SK-N-SH treated with all-trans-retinoic acid at 6 μM for 48 hours (cell line): ENCODE measurements around the gene PCDH8.

Experiments
- ATAC-seq: fragments of 200-7000 bp; cut with Tn5 transposase; 3 replicates; pipeline ENCODE4 v1.9.1; 2020; ENCODE audit warnings: mild to moderate bottlenecking, moderate library complexity
- ARNTL ChIP-seq: fragments of 450-650 bp; formaldehyde crosslinking; IDR thresholded peaks from 2 replicates; pipeline ENCODE4 v1.5.0; 2020; ENCODE audit warnings: low read depth, mild to moderate bottlenecking, moderate library complexity, borderline replicate concordance
- BACH2 ChIP-seq: fragments of 250-450 bp; sonication (Bioruptor Pico); IDR thresholded peaks from 2 replicates; pipeline ENCODE4 v1.9.0; 2021; ENCODE audit warnings: mild to moderate bottlenecking, borderline replicate concordance
- ESRRG ChIP-seq: fragments of 250-450 bp; sonication (Bioruptor Pico); IDR thresholded peaks from 2 replicates; pipeline ENCODE4 v1.6.1; 2021; ENCODE audit warnings: mild to moderate bottlenecking
- GLIS3 ChIP-seq: fragments of 250-450 bp; sonication (Bioruptor Pico); IDR thresholded peaks from 2 replicates; pipeline ENCODE4 v1.5.0; 2020; ENCODE audit warnings: mild to moderate bottlenecking, moderate library complexity
- ISL1 ChIP-seq: fragments of 250-450 bp; sonication (Bioruptor Pico); IDR thresholded peaks from 2 replicates; pipeline ENCODE4 v2.1.2; 2022; ENCODE audit warnings: mild to moderate bottlenecking, moderate library complexity
- OSR1 ChIP-seq: fragments of 250-450 bp; sonication (Bioruptor Pico); IDR thresholded peaks from 2 replicates; pipeline ENCODE4 v1.8.0; 2022; ENCODE audit warnings: moderate library complexity, mild to moderate bottlenecking, inconsistent platforms
- PPARA ChIP-seq: fragments of 250-450 bp; sonication (Bioruptor Pico); IDR thresholded peaks from 2 replicates; pipeline ENCODE4 v1.5.0; 2020; ENCODE audit warnings: mild to moderate bottlenecking, borderline replicate concordance
- RARB ChIP-seq: fragments of 250-450 bp; sonication (Bioruptor Pico); IDR thresholded peaks from 2 replicates; pipeline ENCODE4 v1.8.0; 2021; ENCODE audit warnings: mild to moderate bottlenecking, moderate library complexity
- SNAI2 ChIP-seq: fragments of 250-450 bp; sonication (Bioruptor Pico); IDR thresholded peaks from 2 replicates; pipeline ENCODE4 v1.5.0; 2020; ENCODE audit warnings: mild to moderate bottlenecking, moderate library complexity
- TOX ChIP-seq: fragments of 250-450 bp; sonication (Bioruptor Pico); IDR thresholded peaks from 2 replicates; pipeline ENCODE4 v1.8.0; 2021; ENCODE audit warnings: mild to moderate bottlenecking, moderate library complexity, borderline replicate concordance
- ZC3H10 ChIP-seq: fragments of 250-450 bp; sonication (Bioruptor Pico); IDR thresholded peaks from 2 replicates; pipeline ENCODE4 v1.5.1; 2021; ENCODE audit warnings: mild to moderate bottlenecking, moderate library complexity
- ZFP3 ChIP-seq: fragments of 250-450 bp; sonication (Bioruptor Pico); IDR thresholded peaks from 2 replicates; pipeline ENCODE4 v1.5.0; 2020; ENCODE audit warnings: mild to moderate bottlenecking, moderate library complexity
- ZFP30 ChIP-seq: fragments of 450-650 bp; formaldehyde crosslinking; IDR thresholded peaks from 2 replicates; pipeline ENCODE4 v1.5.0; 2022; ENCODE audit warnings: mild to moderate bottlenecking, moderate library complexity
- ZNF565 ChIP-seq: fragments of 450-650 bp; formaldehyde crosslinking; conservative IDR thresholded peaks from 2 replicates; pipeline ENCODE4 v1.5.0; 2020; ENCODE audit warnings: low read depth, mild to moderate bottlenecking, moderate library complexity
- ZNF70 ChIP-seq: fragments of 450-650 bp; formaldehyde crosslinking; IDR thresholded peaks from 2 replicates; pipeline ENCODE4 v1.5.0; 2020; ENCODE audit warnings: mild to moderate bottlenecking, moderate library complexity
- ZNF8 ChIP-seq: fragments of 450-650 bp; formaldehyde crosslinking; IDR thresholded peaks from 2 replicates; pipeline ENCODE4 v1.5.0; 2020; ENCODE audit warnings: mild to moderate bottlenecking, moderate library complexity
- TF ChIP-seq, protein P1 (sequence below): fragments of 250-450 bp; sonication (Bioruptor Pico); IDR thresholded peaks from 2 replicates; pipeline ENCODE4 v1.8.0; 2020; ENCODE audit warnings: mild to moderate bottlenecking, moderate library complexity, borderline replicate concordance
- TF ChIP-seq, protein P2 (sequence below): fragments of 250-450 bp; sonication (Bioruptor Pico); IDR thresholded peaks from 2 replicates; pipeline ENCODE4 v1.8.0; 2021; ENCODE audit warnings: low read depth, mild to moderate bottlenecking, moderate library complexity, borderline replicate concordance
- TF ChIP-seq, protein P3 (sequence below): fragments of 250-450 bp; sonication (Bioruptor Pico); IDR thresholded peaks from 2 replicates; pipeline ENCODE4 v1.5.1; 2020; ENCODE audit warnings: low read depth, mild to moderate bottlenecking, moderate library complexity
- TF ChIP-seq, protein P4 (sequence below): fragments of 250-450 bp; sonication (Bioruptor Pico); IDR thresholded peaks from 2 replicates; pipeline ENCODE4 v1.5.1; 2021; ENCODE audit warnings: mild to moderate bottlenecking, moderate library complexity
- TF ChIP-seq, protein P5 (sequence below): fragments of 250-450 bp; sonication (Bioruptor Pico); IDR thresholded peaks from 2 replicates; pipeline ENCODE4 v1.5.0; 2020; ENCODE audit warnings: mild to moderate bottlenecking, moderate library complexity

PCDH8 gene

DNA sequence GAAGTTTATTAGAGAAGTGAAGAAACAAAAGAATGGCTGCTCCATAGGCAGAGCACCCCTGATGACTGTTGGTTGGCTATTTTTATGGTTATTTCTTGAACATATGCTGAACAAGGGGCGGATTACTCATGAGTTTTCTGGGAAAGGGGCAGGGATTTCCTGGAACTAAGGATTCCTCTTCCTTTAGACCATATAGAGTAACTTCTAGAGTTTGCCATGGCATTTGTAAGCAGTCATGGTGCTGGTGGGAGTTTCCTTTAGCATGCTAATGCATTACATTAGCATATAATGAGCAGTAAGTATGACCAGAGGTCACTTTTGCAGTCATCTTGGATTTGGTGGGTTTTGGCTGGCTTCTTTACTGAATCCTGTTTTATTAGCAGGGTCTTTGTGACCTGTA is 38.7 kb upstream of the PCDH8 start:
- no peak for TF ChIP-seq ZFP3
- no peak for TF ChIP-seq TOX (CRISPR knock-in tag)
- TF ChIP-seq, protein P1, sequence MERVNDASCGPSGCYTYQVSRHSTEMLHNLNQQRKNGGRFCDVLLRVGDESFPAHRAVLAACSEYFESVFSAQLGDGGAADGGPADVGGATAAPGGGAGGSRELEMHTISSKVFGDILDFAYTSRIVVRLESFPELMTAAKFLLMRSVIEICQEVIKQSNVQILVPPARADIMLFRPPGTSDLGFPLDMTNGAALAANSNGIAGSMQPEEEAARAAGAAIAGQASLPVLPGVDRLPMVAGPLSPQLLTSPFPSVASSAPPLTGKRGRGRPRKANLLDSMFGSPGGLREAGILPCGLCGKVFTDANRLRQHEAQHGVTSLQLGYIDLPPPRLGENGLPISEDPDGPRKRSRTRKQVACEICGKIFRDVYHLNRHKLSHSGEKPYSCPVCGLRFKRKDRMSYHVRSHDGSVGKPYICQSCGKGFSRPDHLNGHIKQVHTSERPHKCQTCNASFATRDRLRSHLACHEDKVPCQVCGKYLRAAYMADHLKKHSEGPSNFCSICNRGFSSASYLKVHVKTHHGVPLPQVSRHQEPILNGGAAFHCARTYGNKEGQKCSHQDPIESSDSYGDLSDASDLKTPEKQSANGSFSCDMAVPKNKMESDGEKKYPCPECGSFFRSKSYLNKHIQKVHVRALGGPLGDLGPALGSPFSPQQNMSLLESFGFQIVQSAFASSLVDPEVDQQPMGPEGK (CRISPR knock-in tag), result no peak
- no peak for TF ChIP-seq ZFP30 (CRISPR knock-in tag)
- TF ChIP-seq ZNF565 (CRISPR knock-in tag), result no peak
- TF ChIP-seq, protein P2, sequence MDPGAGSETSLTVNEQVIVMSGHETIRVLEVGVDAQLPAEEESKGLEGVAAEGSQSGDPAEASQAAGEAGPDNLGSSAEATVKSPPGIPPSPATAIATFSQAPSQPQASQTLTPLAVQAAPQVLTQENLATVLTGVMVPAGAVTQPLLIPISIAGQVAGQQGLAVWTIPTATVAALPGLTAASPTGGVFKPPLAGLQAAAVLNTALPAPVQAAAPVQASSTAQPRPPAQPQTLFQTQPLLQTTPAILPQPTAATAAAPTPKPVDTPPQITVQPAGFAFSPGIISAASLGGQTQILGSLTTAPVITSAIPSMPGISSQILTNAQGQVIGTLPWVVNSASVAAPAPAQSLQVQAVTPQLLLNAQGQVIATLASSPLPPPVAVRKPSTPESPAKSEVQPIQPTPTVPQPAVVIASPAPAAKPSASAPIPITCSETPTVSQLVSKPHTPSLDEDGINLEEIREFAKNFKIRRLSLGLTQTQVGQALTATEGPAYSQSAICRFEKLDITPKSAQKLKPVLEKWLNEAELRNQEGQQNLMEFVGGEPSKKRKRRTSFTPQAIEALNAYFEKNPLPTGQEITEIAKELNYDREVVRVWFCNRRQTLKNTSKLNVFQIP (CRISPR knock-in tag), result no peak
- no peak for TF ChIP-seq ESRRG
- no peak for TF ChIP-seq GLIS3 (CRISPR knock-in tag)
- TF ChIP-seq ISL1 (CRISPR knock-in tag), result no peak
- TF ChIP-seq ZC3H10 (CRISPR knock-in tag), result no peak
- TF ChIP-seq, protein P3, sequence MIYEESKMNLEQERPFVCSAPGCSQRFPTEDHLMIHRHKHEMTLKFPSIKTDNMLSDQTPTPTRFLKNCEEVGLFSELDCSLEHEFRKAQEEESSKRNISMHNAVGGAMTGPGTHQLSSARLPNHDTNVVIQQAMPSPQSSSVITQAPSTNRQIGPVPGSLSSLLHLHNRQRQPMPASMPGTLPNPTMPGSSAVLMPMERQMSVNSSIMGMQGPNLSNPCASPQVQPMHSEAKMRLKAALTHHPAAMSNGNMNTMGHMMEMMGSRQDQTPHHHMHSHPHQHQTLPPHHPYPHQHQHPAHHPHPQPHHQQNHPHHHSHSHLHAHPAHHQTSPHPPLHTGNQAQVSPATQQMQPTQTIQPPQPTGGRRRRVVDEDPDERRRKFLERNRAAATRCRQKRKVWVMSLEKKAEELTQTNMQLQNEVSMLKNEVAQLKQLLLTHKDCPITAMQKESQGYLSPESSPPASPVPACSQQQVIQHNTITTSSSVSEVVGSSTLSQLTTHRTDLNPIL (CRISPR knock-in tag), result no peak
- TF ChIP-seq, protein P4, sequence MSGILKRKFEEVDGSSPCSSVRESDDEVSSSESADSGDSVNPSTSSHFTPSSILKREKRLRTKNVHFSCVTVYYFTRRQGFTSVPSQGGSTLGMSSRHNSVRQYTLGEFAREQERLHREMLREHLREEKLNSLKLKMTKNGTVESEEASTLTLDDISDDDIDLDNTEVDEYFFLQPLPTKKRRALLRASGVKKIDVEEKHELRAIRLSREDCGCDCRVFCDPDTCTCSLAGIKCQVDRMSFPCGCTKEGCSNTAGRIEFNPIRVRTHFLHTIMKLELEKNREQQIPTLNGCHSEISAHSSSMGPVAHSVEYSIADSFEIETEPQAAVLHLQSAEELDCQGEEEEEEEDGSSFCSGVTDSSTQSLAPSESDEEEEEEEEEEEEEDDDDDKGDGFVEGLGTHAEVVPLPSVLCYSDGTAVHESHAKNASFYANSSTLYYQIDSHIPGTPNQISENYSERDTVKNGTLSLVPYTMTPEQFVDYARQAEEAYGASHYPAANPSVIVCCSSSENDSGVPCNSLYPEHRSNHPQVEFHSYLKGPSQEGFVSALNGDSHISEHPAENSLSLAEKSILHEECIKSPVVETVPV (CRISPR knock-in tag), result no peak
- no peak for TF ChIP-seq RARB

DNA sequence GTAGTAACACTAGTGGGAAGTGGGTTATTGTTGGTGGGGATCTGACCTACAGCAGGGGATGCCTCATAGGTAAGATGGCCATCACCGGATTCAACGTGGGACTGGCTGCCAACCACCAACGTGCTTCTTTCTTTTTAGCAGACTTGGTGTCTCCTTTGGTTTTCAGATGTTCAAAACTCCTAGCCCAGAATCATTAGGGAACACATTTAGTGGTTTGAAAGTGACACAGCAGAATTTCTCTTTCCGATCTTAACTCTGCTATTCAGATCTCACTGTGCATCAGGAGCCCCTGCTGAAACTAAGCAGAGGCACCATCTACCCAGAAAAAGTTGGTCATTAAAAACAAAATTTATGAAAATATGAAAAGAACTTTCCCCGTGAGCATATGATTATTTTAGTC is 36.7 kb upstream of the PCDH8 start:
- ATAC-seq, result no peak
- TF ChIP-seq, protein P4 (CRISPR knock-in tag), result no peak
- no peak for TF ChIP-seq GLIS3 (CRISPR knock-in tag)
- TF ChIP-seq TOX (CRISPR knock-in tag), result no peak
- TF ChIP-seq ARNTL (CRISPR knock-in tag), result no peak
- no peak for TF ChIP-seq SNAI2 (CRISPR knock-in tag)
- TF ChIP-seq ZFP30 (CRISPR knock-in tag), result no peak
- TF ChIP-seq ZNF70, result no peak
- TF ChIP-seq, protein P5, sequence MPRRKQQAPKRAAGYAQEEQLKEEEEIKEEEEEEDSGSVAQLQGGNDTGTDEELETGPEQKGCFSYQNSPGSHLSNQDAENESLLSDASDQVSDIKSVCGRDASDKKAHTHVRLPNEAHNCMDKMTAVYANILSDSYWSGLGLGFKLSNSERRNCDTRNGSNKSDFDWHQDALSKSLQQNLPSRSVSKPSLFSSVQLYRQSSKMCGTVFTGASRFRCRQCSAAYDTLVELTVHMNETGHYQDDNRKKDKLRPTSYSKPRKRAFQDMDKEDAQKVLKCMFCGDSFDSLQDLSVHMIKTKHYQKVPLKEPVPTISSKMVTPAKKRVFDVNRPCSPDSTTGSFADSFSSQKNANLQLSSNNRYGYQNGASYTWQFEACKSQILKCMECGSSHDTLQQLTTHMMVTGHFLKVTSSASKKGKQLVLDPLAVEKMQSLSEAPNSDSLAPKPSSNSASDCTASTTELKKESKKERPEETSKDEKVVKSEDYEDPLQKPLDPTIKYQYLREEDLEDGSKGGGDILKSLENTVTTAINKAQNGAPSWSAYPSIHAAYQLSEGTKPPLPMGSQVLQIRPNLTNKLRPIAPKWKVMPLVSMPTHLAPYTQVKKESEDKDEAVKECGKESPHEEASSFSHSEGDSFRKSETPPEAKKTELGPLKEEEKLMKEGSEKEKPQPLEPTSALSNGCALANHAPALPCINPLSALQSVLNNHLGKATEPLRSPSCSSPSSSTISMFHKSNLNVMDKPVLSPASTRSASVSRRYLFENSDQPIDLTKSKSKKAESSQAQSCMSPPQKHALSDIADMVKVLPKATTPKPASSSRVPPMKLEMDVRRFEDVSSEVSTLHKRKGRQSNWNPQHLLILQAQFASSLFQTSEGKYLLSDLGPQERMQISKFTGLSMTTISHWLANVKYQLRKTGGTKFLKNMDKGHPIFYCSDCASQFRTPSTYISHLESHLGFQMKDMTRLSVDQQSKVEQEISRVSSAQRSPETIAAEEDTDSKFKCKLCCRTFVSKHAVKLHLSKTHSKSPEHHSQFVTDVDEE (CRISPR knock-in tag), result no peak
- no peak for TF ChIP-seq OSR1
- TF ChIP-seq PPARA (CRISPR knock-in tag), result no peak
- TF ChIP-seq, protein P2 (CRISPR knock-in tag), result no peak
- TF ChIP-seq, protein P3 (CRISPR knock-in tag), result no peak
- TF ChIP-seq BACH2 (CRISPR knock-in tag), result no peak
- no peak for TF ChIP-seq ESRRG
- TF ChIP-seq ZNF8 (CRISPR knock-in tag), result no peak
- TF ChIP-seq, all 23 proteins: peak for 0

More for the DNA sequence above, 38.7 kb upstream of the PCDH8 start:
- no peak for ATAC-seq
